Panc1 (cell line): Measurements from ENCODE around the gene MAP4K4.

Experiments
- CTCF ChIP-seq: fragments of 450-650 bp; IDR thresholded peaks from 2 replicates; pipeline ENCODE4 v1.5.1; 2017; ENCODE audit warnings: mild to moderate bottlenecking
- POLR2AphosphoS5 ChIP-seq: IDR thresholded peaks from 2 replicates; pipeline ENCODE4 v1.6.1; 2012; ENCODE audit warnings: mild to moderate bottlenecking, low read depth, low read length, moderate library complexity
- TCF7L2 ChIP-seq: IDR thresholded peaks from 2 replicates; pipeline ENCODE4 v1.6.1; 2011; ENCODE audit warnings: mild to moderate bottlenecking, low read depth, low read length, inconsistent platforms
- TF ChIP-seq, protein P1 (sequence below), 2 experiments: IDR thresholded peaks; 2 replicates each; pipeline ENCODE4 v1.6.1; 2011 to 2012; ENCODE audit warnings: low read depth in 2 of 2, control low read depth in 1 of 2, low read length in 1 of 2, mild to moderate bottlenecking in 1 of 2, moderate library complexity in 1 of 2; ENCODE audit not compliant: insufficient read depth in 1 of 2

DNA sequence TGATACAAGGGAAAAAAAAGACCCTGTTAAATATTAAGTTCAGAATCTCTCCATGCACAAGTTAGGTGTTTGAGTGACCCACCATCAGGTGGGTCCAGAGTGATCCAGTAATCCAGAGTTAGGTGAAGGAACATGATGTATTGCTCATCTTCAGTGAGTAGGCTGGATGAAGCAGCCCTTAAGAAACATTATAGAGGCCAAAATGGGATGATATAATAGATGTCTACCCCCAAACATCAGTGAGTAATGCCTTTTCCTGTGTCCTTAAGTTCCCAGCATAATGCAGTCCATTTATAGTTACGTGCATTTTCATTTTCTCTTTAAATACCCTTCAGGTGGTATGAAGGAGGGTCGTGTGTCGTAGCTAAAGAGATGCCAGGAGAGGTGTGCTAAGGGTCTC is 89.6 kb downstream of the MAP4K4 start:
- no peak for TF ChIP-seq CTCF
- TF ChIP-seq, protein P1, sequence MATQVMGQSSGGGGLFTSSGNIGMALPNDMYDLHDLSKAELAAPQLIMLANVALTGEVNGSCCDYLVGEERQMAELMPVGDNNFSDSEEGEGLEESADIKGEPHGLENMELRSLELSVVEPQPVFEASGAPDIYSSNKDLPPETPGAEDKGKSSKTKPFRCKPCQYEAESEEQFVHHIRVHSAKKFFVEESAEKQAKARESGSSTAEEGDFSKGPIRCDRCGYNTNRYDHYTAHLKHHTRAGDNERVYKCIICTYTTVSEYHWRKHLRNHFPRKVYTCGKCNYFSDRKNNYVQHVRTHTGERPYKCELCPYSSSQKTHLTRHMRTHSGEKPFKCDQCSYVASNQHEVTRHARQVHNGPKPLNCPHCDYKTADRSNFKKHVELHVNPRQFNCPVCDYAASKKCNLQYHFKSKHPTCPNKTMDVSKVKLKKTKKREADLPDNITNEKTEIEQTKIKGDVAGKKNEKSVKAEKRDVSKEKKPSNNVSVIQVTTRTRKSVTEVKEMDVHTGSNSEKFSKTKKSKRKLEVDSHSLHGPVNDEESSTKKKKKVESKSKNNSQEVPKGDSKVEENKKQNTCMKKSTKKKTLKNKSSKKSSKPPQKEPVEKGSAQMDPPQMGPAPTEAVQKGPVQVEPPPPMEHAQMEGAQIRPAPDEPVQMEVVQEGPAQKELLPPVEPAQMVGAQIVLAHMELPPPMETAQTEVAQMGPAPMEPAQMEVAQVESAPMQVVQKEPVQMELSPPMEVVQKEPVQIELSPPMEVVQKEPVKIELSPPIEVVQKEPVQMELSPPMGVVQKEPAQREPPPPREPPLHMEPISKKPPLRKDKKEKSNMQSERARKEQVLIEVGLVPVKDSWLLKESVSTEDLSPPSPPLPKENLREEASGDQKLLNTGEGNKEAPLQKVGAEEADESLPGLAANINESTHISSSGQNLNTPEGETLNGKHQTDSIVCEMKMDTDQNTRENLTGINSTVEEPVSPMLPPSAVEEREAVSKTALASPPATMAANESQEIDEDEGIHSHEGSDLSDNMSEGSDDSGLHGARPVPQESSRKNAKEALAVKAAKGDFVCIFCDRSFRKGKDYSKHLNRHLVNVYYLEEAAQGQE (IDR thresholded peaks at IDR 0.05; ENCODE audit: insufficient read depth in 1 of 2, low read depth in 2 of 2, low read length in 1 of 2) = no peak
- no peak for TF ChIP-seq POLR2AphosphoS5
- TF ChIP-seq TCF7L2 = no peak
